ENCODE measurements around the gene NCK1.

Gene NCK1

GRCh38 chr3:136931606-136932005 is 69.6 kb downstream of the NCK1 start:
- H3K4me3 ChIP-seq (ENCODE audit: low read depth, low read length) = no peak overlapping the region
- DNase-seq (ENCODE audit: low read depth) = no peak
- TF ChIP-seq MYC (IDR thresholded peaks at IDR 0.05; ENCODE audit: low read depth, low read length) = no peak
- TF ChIP-seq POLR2A (IDR thresholded peaks at IDR 0.05; ENCODE audit: extremely low read depth, insufficient read length) = no peak
- no peak for TF ChIP-seq CTCF (IDR thresholded peaks at IDR 0.05; ENCODE audit: low read depth, low read length)
- no peak for TF ChIP-seq MAX (IDR thresholded peaks at IDR 0.05; ENCODE audit: low read depth, low read length)

- DNase-seq (ENCODE audit: low read depth) = no peak
- TF ChIP-seq MYC (IDR thresholded peaks at IDR 0.05; ENCODE audit: low read depth, low read length) (no peak), POLR2A (IDR thresholded peaks at IDR 0.05; ENCODE audit: extremely low read depth, insufficient read length) (no peak), CTCF (IDR thresholded peaks at IDR 0.05; ENCODE audit: low read depth, low read length) (no peak), MAX (IDR thresholded peaks at IDR 0.05; ENCODE audit: low read depth, low read length) (no peak)
- no peak overlapping the region for H3K4me3 ChIP-seq (ENCODE audit: low read depth, low read length)
These were observed 70.5 kb downstream of the NCK1 start for GRCh38 chr3:136932523-136932922.

GRCh38 chr3:136932978-136933772 is 71.2 kb downstream of the NCK1 start:
- DNase-seq (ENCODE audit: low read depth) = no peak
- H3K4me3 ChIP-seq (ENCODE audit: low read depth, low read length) = no peak overlapping the region
- no peak for TF ChIP-seq MYC (IDR thresholded peaks at IDR 0.05; ENCODE audit: low read depth, low read length)
- TF ChIP-seq MAX (IDR thresholded peaks at IDR 0.05; ENCODE audit: low read depth, low read length) = no peak
- TF ChIP-seq POLR2A (IDR thresholded peaks at IDR 0.05; ENCODE audit: extremely low read depth, insufficient read length) = no peak
- TF ChIP-seq CTCF (IDR thresholded peaks at IDR 0.05; ENCODE audit: low read depth, low read length) = no peak

GRCh38 chr3:136937175-136937574 is 75.2 kb downstream of the NCK1 start:
- DNase-seq (ENCODE audit: low read depth) = no peak
- TF ChIP-seq CTCF (IDR thresholded peaks at IDR 0.05; ENCODE audit: low read depth, low read length) (no peak), MAX (IDR thresholded peaks at IDR 0.05; ENCODE audit: low read depth, low read length) (no peak), POLR2A (IDR thresholded peaks at IDR 0.05; ENCODE audit: extremely low read depth, insufficient read length) (no peak), MYC (IDR thresholded peaks at IDR 0.05; ENCODE audit: low read depth, low read length) (no peak)
- H3K4me3 ChIP-seq (ENCODE audit: low read depth, low read length) = no peak overlapping the region

- no peak for DNase-seq (ENCODE audit: low read depth)
- no peak for TF ChIP-seq MYC (IDR thresholded peaks at IDR 0.05; ENCODE audit: low read depth, low read length)
- no peak overlapping the region for H3K4me3 ChIP-seq (ENCODE audit: low read depth, low read length)
These were observed 75.8 kb downstream of the NCK1 start for GRCh38 chr3:136937851-136938250.

GRCh38 chr3:136938334-136938733 is 76.3 kb downstream of the NCK1 start:
- peak; percentile 34 for DNase-seq (ENCODE audit: low read depth)
- no peak for TF ChIP-seq MAX (IDR thresholded peaks at IDR 0.05; ENCODE audit: low read depth, low read length)
- TF ChIP-seq CTCF (IDR thresholded peaks at IDR 0.05; ENCODE audit: low read depth, low read length) = no peak
- TF ChIP-seq POLR2A (IDR thresholded peaks at IDR 0.05; ENCODE audit: extremely low read depth, insufficient read length) = no peak
- TF ChIP-seq MYC (IDR thresholded peaks at IDR 0.05; ENCODE audit: low read depth, low read length) = no peak
- H3K4me3 ChIP-seq (ENCODE audit: low read depth, low read length) = no peak overlapping the region
